DOHH2 (cell line): Measurements from ENCODE around the gene SLC5A4.

ENCODE experiments used
- CTCF ChIP-seq: fragments of 200-600 bp; sonication (generic); IDR thresholded peaks from one replicate; pipeline ENCODE4 v1.5.1; 2014; ENCODE audit warnings: antibody characterized with exemption, mild to moderate bottlenecking, low read depth, low read length; ENCODE audit not compliant: poor library complexity, severe bottlenecking
- EZH2phosphoT487 ChIP-seq: fragments of 200-600 bp; sonication (generic); IDR thresholded peaks from 2 replicates; pipeline ENCODE4 v1.6.1; 2017; ENCODE audit warnings: borderline replicate concordance, mild to moderate bottlenecking, antibody characterized with exemption, low read length, moderate library complexity, mixed read lengths

- TF ChIP-seq CTCF (no peak), EZH2phosphoT487 (no peak)
These were observed 46.5 kb downstream of the SLC5A4 start for GRCh38 chr22:32208681-32209080.
